Activated T-cell treated with anti-CD3 and anti-CD28 coated beads, Interleukin-2, amount 50 U/mL, for 72 hours (primary cell): Measurements from ENCODE around the gene CNPPD1. TPM values are rescaled to one million over a fixed set of nuclear protein-coding genes. Genes with fewer than 3 reads are reported as not detected.
A peak's percentile ranks its signal among the peaks of the same experiment; 100 is the strongest.

Experiments
- ATAC-seq, 2 donors: fragments of 150-1000 bp; cut with Tn5 transposase; replicated peaks in 1 of 2; 2 replicates each; pipeline ENCODE4 v1.10.0; 2021; ENCODE audit warnings: moderate library complexity in 2 of 2, mild to moderate bottlenecking in 1 of 2
- DNase-seq, 2 donors: peaks; one replicate each; pipeline ENCODE4 v3.0.0; 2021 to 2022; ENCODE audit warnings: mixed read lengths in 1 of 2
- H3K27ac Mint-ChIP-seq: one replicate; pipeline ENCODE4 v1.8.0; 2022; ENCODE audit warnings: mild to moderate bottlenecking, moderate library complexity, mixed read lengths
- H3K27me3 Mint-ChIP-seq: one replicate; pipeline ENCODE4 v1.8.0; 2022; ENCODE audit warnings: low read depth, mixed read lengths
- H3K36me3 Mint-ChIP-seq, 2 donors: one replicate each; pipeline ENCODE4 v1.8.0; 2022; ENCODE audit warnings: mixed read lengths in 2 of 2, mild to moderate bottlenecking in 1 of 2; ENCODE audit not compliant: insufficient read depth in 2 of 2
- H3K4me1 Mint-ChIP-seq: one replicate; pipeline ENCODE4 v1.8.0; 2022; ENCODE audit warnings: low read depth, mixed read lengths
- H3K4me3 Mint-ChIP-seq, 2 donors: one replicate each; pipeline ENCODE4 v1.8.0; 2022; ENCODE audit warnings: mild to moderate bottlenecking in 2 of 2, mixed read lengths in 2 of 2, moderate library complexity in 2 of 2
- H3K9me3 Mint-ChIP-seq, 2 donors: one replicate each; pipeline ENCODE4 v1.8.0; 2022; ENCODE audit warnings: mixed read lengths in 2 of 2
- total RNA-seq, 2 donors: library from RNA; stranded (reverse); gene quantifications; one replicate each; pipeline ENCODE4 v1.2.3, GENCODE V29; 2022

Gene CNPPD1
- total RNA-seq, 2 donors from 2014 or later = 53.5 to 54.5 TPM

- no peak for ATAC-seq
- Mint-ChIP-seq H3K36me3 (peaks cover 3% of the 10 kb centered on the region in 2 donors), H3K27me3 (no peaks in the 10 kb centered on the region), H3K9me3 (no peaks in the 10 kb centered on the region), H3K27ac (no peak overlapping the region), H3K4me1 (peaks cover 34% of the 10 kb centered on the region), H3K4me3 (no peak overlapping the region)
- DNase-seq = no peak
These were observed 38.1 kb upstream of the CNPPD1 start for GRCh38 chr2:219214786-219215185.

- Mint-ChIP-seq H3K27ac (no peak overlapping the region), H3K4me3 (no peak overlapping the region), H3K9me3 (no peaks in the 10 kb centered on the region), H3K27me3 (no peaks in the 10 kb centered on the region), H3K4me1 (peaks cover 41% of the 10 kb centered on the region), H3K36me3 (peaks cover 3% of the 10 kb centered on the region in 2 donors)
- DNase-seq = no peak
- ATAC-seq = no peak
These were observed 37.4 kb upstream of the CNPPD1 start for GRCh38 chr2:219214141-219214540.

- Mint-ChIP-seq H3K36me3 (peaks cover 3% of the 10 kb centered on the region in 2 donors), H3K9me3 (no peaks in the 10 kb centered on the region), H3K27ac (no peak overlapping the region), H3K27me3 (no peaks in the 10 kb centered on the region), H3K4me1 (peaks cover 46% of the 10 kb centered on the region), H3K4me3 (no peak overlapping the region)
- no peak for ATAC-seq
- DNase-seq = no peak
These were observed 36.9 kb upstream of the CNPPD1 start for GRCh38 chr2:219213486-219214071.

GRCh38 chr2:219213026-219213415, 36.3 kb upstream of the CNPPD1 start:
- Mint-ChIP-seq H3K4me1 (peaks cover 49% of the 10 kb centered on the region), H3K27ac (no peak overlapping the region)

GRCh38 chr2:219210886-219211362, 34.2 kb upstream of the CNPPD1 start:
- DNase-seq = no peak
- Mint-ChIP-seq H3K4me1 (peaks cover 47% of the 10 kb centered on the region), H3K9me3 (no peaks in the 10 kb centered on the region), H3K4me3 (peak overlapping the region in 1 of 2 donors; percentile 51), H3K36me3 (peaks cover 3% of the 10 kb centered on the region in 2 donors), H3K27me3 (no peaks in the 10 kb centered on the region), H3K27ac (peak overlapping the region; percentile 89)
- no peak for ATAC-seq

More at GRCh38 chr2:219213026-219213415, 36.3 kb upstream of the CNPPD1 start:
- H3K36me3 Mint-ChIP-seq = peaks cover 3% of the 10 kb centered on the region in 2 donors
- H3K4me3 Mint-ChIP-seq = no peak overlapping the region
- no peaks in the 10 kb centered on the region for H3K9me3 Mint-ChIP-seq
- no peaks in the 10 kb centered on the region for H3K27me3 Mint-ChIP-seq
- ATAC-seq (no peak), DNase-seq (no peak)

GRCh38 chr2:219210196-219210885, 33.6 kb upstream of the CNPPD1 start:
- Mint-ChIP-seq H3K36me3 (peaks cover 3% of the 10 kb centered on the region in 2 donors), H3K4me3 (no peak overlapping the region)
- ATAC-seq = no peak

GRCh38 chr2:219209236-219210195, 32.8 kb upstream of the CNPPD1 start:
- Mint-ChIP-seq H3K9me3 (peaks cover 0 to under 1% of the 10 kb centered on the region in 2 donors), H3K4me1 (peaks cover 52% of the 10 kb centered on the region), H3K27me3 (no peaks in the 10 kb centered on the region), H3K27ac (peak overlapping the region; percentile 74), H3K4me3 (no peak overlapping the region), H3K36me3 (peaks cover 3 to 4% of the 10 kb centered on the region in 2 donors)
- no peak for ATAC-seq
- no peak for DNase-seq

More at GRCh38 chr2:219210196-219210885, 33.6 kb upstream of the CNPPD1 start:
- H3K27me3 Mint-ChIP-seq = no peaks in the 10 kb centered on the region
- H3K27ac Mint-ChIP-seq = peak overlapping the region; percentile 74
- no peak for DNase-seq
- H3K4me1 Mint-ChIP-seq = peaks cover 49% of the 10 kb centered on the region
- no peaks in the 10 kb centered on the region for H3K9me3 Mint-ChIP-seq

- Mint-ChIP-seq H3K9me3 (peaks cover 0 to 3% of the 10 kb centered on the region in 2 donors), H3K27me3 (no peaks in the 10 kb centered on the region), H3K4me3 (peak overlapping the region; percentile 79 to 83), H3K4me1 (peaks cover 52% of the 10 kb centered on the region), H3K27ac (peak overlapping the region; percentile 9), H3K36me3 (peaks cover 1 to 7% of the 10 kb centered on the region in 2 donors)
- DNase-seq (no peak), ATAC-seq (no peak)
These were observed 31.4 kb upstream of the CNPPD1 start for GRCh38 chr2:219207884-219208740.

- peaks cover 1 to 7% of the 10 kb centered on the region in 2 donors for H3K36me3 Mint-ChIP-seq
- peak overlapping the region; percentile 79 to 83 for H3K4me3 Mint-ChIP-seq
- DNase-seq = no peak
- H3K9me3 Mint-ChIP-seq = peaks cover 0 to 3% of the 10 kb centered on the region in 2 donors
- H3K4me1 Mint-ChIP-seq = peaks cover 50% of the 10 kb centered on the region
- peak overlapping the region; percentile 54 for H3K27ac Mint-ChIP-seq
- ATAC-seq = no peak
- H3K27me3 Mint-ChIP-seq = no peaks in the 10 kb centered on the region
These were observed 30.6 kb upstream of the CNPPD1 start for GRCh38 chr2:219207134-219207883.

GRCh38 chr2:219206328-219207133, 29.8 kb upstream of the CNPPD1 start, which contains the start of gene ZFAND2B:
TSS of gene ZFAND2B (plus strand) at chr2:219206782. CDS start at chr2:219206988, 206 bp downstream.
- Mint-ChIP-seq H3K4me1 (peaks cover 42% of the 10 kb centered on the region), H3K27me3 (no peaks in the 10 kb centered on the region), H3K36me3 (peaks cover 1 to 7% of the 10 kb centered on the region in 2 donors), H3K27ac (peak within 1 kb of the TSS; percentile 69), H3K4me3 (peak within 1 kb of the TSS; percentile 79 to 83), H3K9me3 (peaks cover 0 to 3% of the 10 kb centered on the region in 2 donors)
- DNase-seq = peak; percentile 96 to 98
- ATAC-seq = peak; percentile 97

- H3K27me3 Mint-ChIP-seq = no peaks in the 10 kb centered on the region
- H3K36me3 Mint-ChIP-seq = peaks cover 1 to 7% of the 10 kb centered on the region in 2 donors
- ATAC-seq (no peak), DNase-seq (no peak)
- H3K4me3 Mint-ChIP-seq = peak overlapping the region; percentile 79 to 83
- H3K4me1 Mint-ChIP-seq = peaks cover 36% of the 10 kb centered on the region
- H3K9me3 Mint-ChIP-seq = peaks cover 0 to 3% of the 10 kb centered on the region in 2 donors
- H3K27ac Mint-ChIP-seq = peak overlapping the region; percentile 69
These were observed 29.2 kb upstream of the CNPPD1 start for GRCh38 chr2:219205981-219206327.
